Mesodermal cell (in vitro differentiated cells): ENCODE measurements around the gene FCGBP.
"Not testable (repeated sequence)": the region's sequence is repeated elsewhere in the genome, so short reads cannot be mapped to it uniquely, and the experiment has no call there.

Experiments used
- H3K27ac ChIP-seq: 2 replicates; pipeline ENCODE4 v1.7.0; 2013; ENCODE audit warnings: mild to moderate bottlenecking, low read depth, low read length, moderate library complexity; ENCODE audit not compliant: severe bottlenecking
- H3K36me3 ChIP-seq: 2 replicates; pipeline ENCODE4 v1.7.1; 2013; ENCODE audit warnings: mild to moderate bottlenecking, low read length, moderate library complexity; ENCODE audit not compliant: control insufficient read depth, insufficient read depth
- H3K4me1 ChIP-seq: one replicate; pipeline ENCODE4 v1.7.1; 2013; ENCODE audit warnings: mild to moderate bottlenecking, low read length; ENCODE audit not compliant: insufficient read depth, control insufficient read depth, poor library complexity, severe bottlenecking
- H3K4me3 ChIP-seq: 2 replicates; pipeline ENCODE4 v1.7.0; 2013; ENCODE audit warnings: low read length, control low read depth, mild to moderate bottlenecking; ENCODE audit not compliant: insufficient read depth, poor library complexity, severe bottlenecking; ENCODE audit errors: extremely low read depth
- H3K9me3 ChIP-seq: 2 replicates; pipeline ENCODE4 v1.7.1; 2013; ENCODE audit warnings: mild to moderate bottlenecking, low read length, moderate library complexity; ENCODE audit not compliant: control insufficient read depth
- WGBS, 2 experiments: methylation state at CpG; one replicate each; pipeline ENCODE4 v1.1.5; 2013; ENCODE audit warnings: missing lambda C conversion rate in 2 of 2; ENCODE audit not compliant: insufficient coverage in 2 of 2; 5-methylcytosine and 5-hydroxymethylcytosine counted together

The FCGBP gene

GRCh38 chr19:39968789-39969188 lies 34.4 kb upstream of the FCGBP start:
- Histone ChIP-seq H3K27ac (no peak overlapping the region), H3K4me1 (peaks cover 10% of the 10 kb centered on the region), H3K9me3 (no peaks in the 10 kb centered on the region), H3K36me3 (peaks cover 18% of the 10 kb centered on the region), H3K4me3 (no peak overlapping the region)
- WGBS, 2 experiments, result 97% methylated on average over 12 to 13 of the region's 15 CpGs

- no peak overlapping the region for H3K27ac ChIP-seq
- H3K4me1 ChIP-seq, result peaks cover 10% of the 10 kb centered on the region
- 86 to 92% methylated on average over 6 to 9 of the region's 9 CpGs for WGBS, 2 experiments
- no peaks in the 10 kb centered on the region for H3K9me3 ChIP-seq
- peaks cover 5% of the 10 kb centered on the region for H3K36me3 ChIP-seq
- no peak overlapping the region for H3K4me3 ChIP-seq
These were observed 33.1 kb upstream of the FCGBP start for GRCh38 chr19:39967561-39967960.

- 91 to 97% methylated on average over 3 to 6 of the region's 6 CpGs for WGBS, 2 experiments
- H3K27ac ChIP-seq, result no peak overlapping the region
- no peak overlapping the region for H3K4me3 ChIP-seq
- H3K36me3 ChIP-seq, result no peaks in the 10 kb centered on the region
- H3K4me1 ChIP-seq, result peaks cover 6% of the 10 kb centered on the region
- H3K9me3 ChIP-seq, result no peaks in the 10 kb centered on the region
These were observed 32.2 kb upstream of the FCGBP start for GRCh38 chr19:39966617-39967016.

DNA sequence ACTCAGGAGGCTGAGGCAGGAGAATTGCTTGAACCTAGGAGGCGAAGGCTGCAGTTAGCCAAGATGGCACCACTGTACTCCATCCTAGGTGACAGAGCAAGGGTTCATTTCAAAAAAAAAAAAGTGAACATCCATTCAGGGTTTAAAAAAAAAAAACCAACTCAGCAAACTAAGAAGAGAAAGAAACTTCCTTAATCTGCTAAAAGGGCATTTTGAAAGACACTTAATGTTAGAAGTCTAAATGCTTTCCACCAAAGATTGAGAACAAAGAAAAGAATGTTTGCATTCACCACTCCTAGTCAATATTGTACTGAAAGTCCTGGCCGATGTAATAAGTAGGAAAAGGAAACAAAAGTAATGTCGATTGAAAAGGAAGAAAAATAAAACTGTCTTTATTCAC lies 29.5 kb upstream of the FCGBP start:
- Histone ChIP-seq H3K4me1 (no peaks in the 10 kb centered on the region), H3K9me3 (no peaks in the 10 kb centered on the region), H3K27ac (no peak overlapping the region), H3K36me3 (no peaks in the 10 kb centered on the region), H3K4me3 (no peak overlapping the region)
- 100% methylated on average over 1 of the region's 3 CpGs; no CpG with 5 or more reads in 1 of the 2 experiments for WGBS, 2 experiments

- H3K27ac ChIP-seq, H3K9me3 ChIP-seq, H3K4me1 ChIP-seq, H3K4me3 ChIP-seq, H3K36me3 ChIP-seq: not testable (repeated sequence)
- 88 to 100% methylated on average over 1 to 5 of the region's 13 CpGs for WGBS, 2 experiments
These were observed 25.0 kb upstream of the FCGBP start for GRCh38 chr19:39959407-39959806.

DNA sequence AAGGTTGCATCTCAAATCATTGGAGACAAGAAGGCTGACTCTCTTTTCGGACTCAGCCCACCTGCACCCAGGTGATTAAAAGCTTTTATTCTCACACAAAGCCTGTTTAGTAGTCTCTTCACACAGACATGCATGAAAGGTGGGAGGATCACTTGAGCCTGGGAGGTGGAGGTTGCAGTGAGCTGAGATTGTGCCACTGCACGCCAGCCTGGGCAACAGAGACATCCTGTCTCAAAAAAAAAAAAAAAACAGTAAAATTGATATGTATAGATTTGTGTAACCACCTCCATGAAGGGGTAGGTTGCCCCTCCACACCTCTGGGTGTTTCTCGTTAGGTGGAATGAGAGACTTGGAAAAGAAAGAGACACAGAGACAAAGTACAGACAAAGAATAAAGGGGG lies 24.5 kb upstream of the FCGBP start:
- H3K36me3 ChIP-seq, H3K27ac ChIP-seq, H3K4me3 ChIP-seq, H3K4me1 ChIP-seq, H3K9me3 ChIP-seq: not testable (repeated sequence)
- WGBS, 2 experiments, result 80 to 100% methylated on average over 1 of the region's 3 CpGs

DNA sequence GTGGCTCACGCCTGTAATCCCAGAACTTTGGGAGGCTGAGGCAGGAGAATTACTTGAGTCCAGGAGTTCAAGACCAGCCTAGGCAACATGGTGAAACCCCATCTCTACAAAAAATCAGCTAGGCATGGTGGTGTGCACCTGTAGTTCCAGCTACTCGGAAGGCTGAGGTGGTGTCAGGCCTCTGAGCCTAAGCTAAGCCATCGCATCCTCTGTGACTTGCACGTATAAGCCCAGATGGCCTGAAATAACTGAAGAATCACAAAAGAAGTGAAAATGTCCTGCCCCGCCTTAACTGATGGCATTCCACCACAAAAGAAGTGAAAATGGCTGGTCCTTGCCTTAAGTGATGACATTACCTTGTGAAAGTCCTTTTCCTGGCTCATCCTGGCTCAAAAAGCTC lies 23.5 kb upstream of the FCGBP start:
- not testable (repeated sequence) for H3K4me1 ChIP-seq, H3K27ac ChIP-seq, H3K9me3 ChIP-seq, H3K4me3 ChIP-seq, H3K36me3 ChIP-seq
- WGBS, 2 experiments, result 88 to 98% methylated on average over 4 of the region's 5 CpGs

- Histone ChIP-seq H3K4me3 (no peak overlapping the region), H3K4me1 (peaks cover 5% of the 10 kb centered on the region), H3K36me3 (no peaks in the 10 kb centered on the region), H3K27ac (no peak overlapping the region), H3K9me3 (no peaks in the 10 kb centered on the region)
- WGBS, 2 experiments, result 82 to 91% methylated on average over 4 of the region's 7 CpGs
These were observed 19.5 kb upstream of the FCGBP start for GRCh38 chr19:39953915-39954314.

GRCh38 chr19:39951686-39952085 lies 17.3 kb upstream of the FCGBP start:
- Histone ChIP-seq H3K27ac (no peak overlapping the region), H3K36me3 (no peaks in the 10 kb centered on the region), H3K4me3 (no peak overlapping the region), H3K4me1 (peaks cover 5% of the 10 kb centered on the region), H3K9me3 (no peaks in the 10 kb centered on the region)
- WGBS, 2 experiments, result 80 to 86% methylated on average over 1 to 2 of the region's 3 CpGs

GRCh38 chr19:39951065-39951650 lies 16.7 kb upstream of the FCGBP start:
- Histone ChIP-seq H3K36me3 (no peaks in the 10 kb centered on the region), H3K4me3 (no peak overlapping the region), H3K27ac (no peak overlapping the region), H3K4me1 (peaks cover 5% of the 10 kb centered on the region), H3K9me3 (no peaks in the 10 kb centered on the region)
- WGBS, 2 experiments, result no CpG with 5 or more reads among the region's 2 CpGs

DNA sequence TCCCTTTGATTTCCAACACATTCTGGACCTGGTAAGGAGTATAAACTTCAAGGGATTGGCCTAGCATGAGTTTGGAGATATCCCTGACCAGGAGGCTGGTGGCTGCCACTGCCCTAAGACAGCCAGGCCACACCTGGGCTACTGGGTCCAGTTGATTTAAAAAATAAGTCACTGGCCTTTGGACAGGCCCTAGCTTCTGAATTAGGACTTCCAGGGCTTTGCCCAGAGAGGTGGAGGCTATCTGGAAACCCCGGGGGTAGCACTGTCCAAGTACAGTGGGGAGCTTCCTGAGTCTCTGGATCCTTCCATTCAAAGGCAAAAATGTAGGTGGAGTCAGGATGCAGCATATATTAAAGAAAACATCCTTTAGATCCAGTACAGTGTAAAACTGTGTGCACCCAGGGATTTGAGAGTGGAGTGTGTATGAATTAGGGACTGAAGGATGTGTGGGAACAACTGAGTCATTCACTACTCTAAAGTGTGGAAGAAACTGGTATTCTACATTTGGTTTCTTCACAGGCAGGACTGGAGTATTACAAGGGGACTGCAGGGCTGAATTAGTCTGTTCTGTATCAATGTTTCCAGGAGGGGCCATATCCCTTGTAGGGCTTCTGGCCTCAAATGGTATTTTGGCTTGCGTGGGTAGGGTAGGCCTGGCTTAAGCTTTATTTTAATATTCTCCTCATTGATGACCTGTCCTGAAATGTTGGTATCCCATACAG lies 14.8 kb upstream of the FCGBP start:
- H3K4me3 ChIP-seq, result no peak overlapping the region
- WGBS, 2 experiments, result 86 to 100% methylated on average over 1 of the region's 2 CpGs
- no peaks in the 10 kb centered on the region for H3K9me3 ChIP-seq
- peaks cover 5% of the 10 kb centered on the region for H3K4me1 ChIP-seq
- no peaks in the 10 kb centered on the region for H3K36me3 ChIP-seq
- H3K27ac ChIP-seq, result no peak overlapping the region
